CD8-positive, alpha-beta memory T cell (primary cell): Measurements from ENCODE around the gene HAND2. TPM values are rescaled to one million over a fixed set of nuclear protein-coding genes. Genes with fewer than 3 reads are reported as not detected.

ENCODE experiments used
- CTCF ChIA-PET: fragments of 350-600 bp; sonication (Branson Sonifier 250); formaldehyde crosslinking; loops from one replicate; lab custom pipeline; 2021; ENCODE audit warnings: antibody characterized with exemption; lab: Charles Lee
- POLR2A ChIA-PET: fragments of 350-600 bp; sonication (Branson Sonifier 250); formaldehyde crosslinking; loops from one replicate; lab custom pipeline; 2021; ENCODE audit warnings: antibody characterized with exemption; lab: Charles Lee
- DNase-seq, 5 donors: peaks; one replicate each; pipeline versions ENCODE4 v3.0.0 to v3.0.0-alpha.2; 2020 to 2022; ENCODE audit warnings: mixed read lengths in 1 of 5
- H3K27ac ChIP-seq: one replicate; pipeline ENCODE4 v1.7.0; 2013; ENCODE audit warnings: low read depth, mild to moderate bottlenecking, low read length, moderate library complexity
- H3K27me3 ChIP-seq: 2 replicates; pipeline ENCODE4 v1.7.0; 2013; ENCODE audit warnings: low read length, mild to moderate bottlenecking; ENCODE audit not compliant: insufficient read depth, poor library complexity, severe bottlenecking
- H3K36me3 ChIP-seq: 2 replicates; pipeline ENCODE4 v1.7.0; 2013; ENCODE audit warnings: mild to moderate bottlenecking, low read length, moderate library complexity; ENCODE audit not compliant: insufficient read depth
- H3K4me1 ChIP-seq: 2 replicates; pipeline ENCODE4 v1.7.0; 2013; ENCODE audit warnings: mild to moderate bottlenecking, low read length, moderate library complexity; ENCODE audit not compliant: insufficient read depth
- H3K4me3 ChIP-seq: 2 replicates; pipeline ENCODE4 v1.7.0; 2013; ENCODE audit warnings: mild to moderate bottlenecking, low read length
- H3K9me3 ChIP-seq: 2 replicates; pipeline ENCODE4 v1.7.0; 2013; ENCODE audit warnings: mild to moderate bottlenecking, low read length
- H3K27ac Mint-ChIP-seq, 8 donors: one replicate each; pipeline ENCODE4 v1.8.0; 2020 to 2021; ENCODE audit warnings: mixed read lengths in 8 of 8, mild to moderate bottlenecking in 6 of 8, inconsistent platforms in 3 of 8, moderate library complexity in 3 of 8
- H3K27me3 Mint-ChIP-seq, 2 donors: one replicate each; pipeline ENCODE4 v1.8.0; 2020 to 2021; ENCODE audit warnings: mixed read lengths in 2 of 2, mild to moderate bottlenecking in 1 of 2, moderate library complexity in 1 of 2
- H3K36me3 Mint-ChIP-seq, 3 donors: one replicate each; pipeline ENCODE4 v1.8.0; 2020 to 2021; ENCODE audit warnings: mixed read lengths in 3 of 3, inconsistent platforms in 1 of 3, mild to moderate bottlenecking in 1 of 3
- H3K4me1 Mint-ChIP-seq, 3 donors: one replicate each; pipeline ENCODE4 v1.8.0; 2020 to 2021; ENCODE audit warnings: mixed read lengths in 3 of 3, inconsistent platforms in 1 of 3, mild to moderate bottlenecking in 1 of 3
- H3K4me3 Mint-ChIP-seq, 7 donors: one replicate each; pipeline ENCODE4 v1.8.0; 2020 to 2021; ENCODE audit warnings: mixed read lengths in 7 of 7, mild to moderate bottlenecking in 6 of 7, moderate library complexity in 4 of 7, inconsistent platforms in 2 of 7
- H3K9me3 Mint-ChIP-seq, 5 donors: one replicate each; pipeline ENCODE4 v1.8.0; 2020 to 2022; ENCODE audit warnings: mixed read lengths in 5 of 5, mild to moderate bottlenecking in 3 of 5, moderate library complexity in 2 of 5, inconsistent platforms in 1 of 5
- polyA plus RNA-seq: library from polyadenylated mRNA; unstranded; fragments of 300-500 nt; fragmentation: Illumina TruSeq; gene quantifications from one replicate; pipeline ENCODE4 v1.2.3, GENCODE V29; 2021
- total RNA-seq, 2 experiments: library from RNA; stranded (reverse); gene quantifications; one replicate each; pipeline ENCODE4 v1.2.3, GENCODE V29; 2021

Gene HAND2
- total and polyA plus RNA-seq, 3 experiments from 2014 or later, result not detected

DNA sequence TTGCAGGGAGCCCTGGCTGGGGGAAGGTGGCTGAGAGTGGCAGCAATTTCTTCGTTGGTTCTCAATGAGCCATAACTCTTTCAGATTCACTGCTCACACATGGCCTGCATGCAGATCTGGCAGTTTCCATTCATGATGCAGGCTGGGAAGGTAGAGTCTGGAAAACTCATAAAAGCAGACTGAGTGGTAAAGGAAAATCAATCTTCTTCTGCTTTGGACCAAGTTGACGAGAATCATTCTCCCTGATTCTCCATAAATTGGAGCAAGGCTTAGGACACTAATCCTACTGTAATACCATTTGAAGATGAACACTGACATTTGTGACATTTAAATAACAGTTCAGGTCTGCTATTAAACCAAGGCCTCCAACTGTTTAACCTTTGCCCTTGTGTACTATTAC is 35.3 kb upstream of the HAND2 start:
- no peaks in the 10 kb centered on the region for H3K36me3 Mint-ChIP-seq
- CTCF ChIA-PET, result no interaction called here
- Histone ChIP-seq H3K4me1 (no peaks in the 10 kb centered on the region), H3K4me3 (no peak overlapping the region), H3K27me3 (no peaks in the 10 kb centered on the region), H3K9me3 (no peaks in the 10 kb centered on the region), H3K27ac (no peak overlapping the region), H3K36me3 (no peaks in the 10 kb centered on the region)
- no peak for DNase-seq
- peaks cover 2 to 16% of the 10 kb centered on the region in 2 donors for H3K27me3 Mint-ChIP-seq
- no peaks in the 10 kb centered on the region for H3K4me1 Mint-ChIP-seq
- no peak overlapping the region for H3K27ac Mint-ChIP-seq
- H3K9me3 Mint-ChIP-seq, result peaks cover 0 to 2% (median 0%) of the 10 kb centered on the region in 5 donors
- POLR2A ChIA-PET, result no interaction called here
- no peak overlapping the region for H3K4me3 Mint-ChIP-seq

GRCh38 chr4:173564461-173564860 is 34.4 kb upstream of the HAND2 start:
- no peaks in the 10 kb centered on the region for H3K27me3 ChIP-seq
- ChIA-PET CTCF (no interaction called here), POLR2A (no interaction called here)
- no peak overlapping the region for H3K27ac Mint-ChIP-seq
- H3K4me3 ChIP-seq, result no peak overlapping the region
- H3K4me3 Mint-ChIP-seq, result no peak overlapping the region
- no peaks in the 10 kb centered on the region for H3K4me1 ChIP-seq
- DNase-seq, result no peak
- no peaks in the 10 kb centered on the region for H3K36me3 ChIP-seq
- H3K27ac ChIP-seq, result no peak overlapping the region
- H3K36me3 Mint-ChIP-seq, result no peaks in the 10 kb centered on the region
- peaks cover 0 to 2% (median 0%) of the 10 kb centered on the region in 5 donors for H3K9me3 Mint-ChIP-seq
- H3K4me1 Mint-ChIP-seq, result no peaks in the 10 kb centered on the region
- H3K27me3 Mint-ChIP-seq, result peaks cover 2 to 12% of the 10 kb centered on the region in 2 donors
- no peaks in the 10 kb centered on the region for H3K9me3 ChIP-seq

- CTCF ChIA-PET, result interaction anchor here (1.0 kb wide), 1 partner anchor 9 kb away, joined by 3 read pairs; no protein-coding TSS in a partner anchor
- no peaks in the 10 kb centered on the region for H3K4me1 Mint-ChIP-seq
- H3K9me3 Mint-ChIP-seq, result no peaks in the 10 kb centered on the region
- H3K27me3 Mint-ChIP-seq, result peaks cover 2 to 24% of the 10 kb centered on the region in 2 donors
- Histone ChIP-seq H3K4me1 (no peaks in the 10 kb centered on the region), H3K27me3 (no peaks in the 10 kb centered on the region), H3K4me3 (no peak overlapping the region), H3K36me3 (no peaks in the 10 kb centered on the region), H3K27ac (no peak overlapping the region), H3K9me3 (no peaks in the 10 kb centered on the region)
- POLR2A ChIA-PET, result no interaction called here
- no peaks in the 10 kb centered on the region for H3K36me3 Mint-ChIP-seq
- H3K27ac Mint-ChIP-seq, result no peak overlapping the region
- no peak overlapping the region for H3K4me3 Mint-ChIP-seq
- no peak for DNase-seq
Observed at GRCh38 chr4:173560896-173561295, 30.9 kb upstream of the HAND2 start.

- no peak overlapping the region for H3K4me3 ChIP-seq
- Mint-ChIP-seq H3K4me3 (no peak overlapping the region), H3K36me3 (no peaks in the 10 kb centered on the region), H3K9me3 (peaks cover 0 to 5% (median 0%) of the 10 kb centered on the region in 5 donors), H3K27ac (no peak overlapping the region), H3K27me3 (peaks cover 9 to 30% of the 10 kb centered on the region in 2 donors), H3K4me1 (no peaks in the 10 kb centered on the region)
- no peak overlapping the region for H3K27ac ChIP-seq
- H3K4me1 ChIP-seq, result no peaks in the 10 kb centered on the region
- ChIA-PET POLR2A (no interaction called here), CTCF (no interaction called here)
- DNase-seq, result no peak
- H3K36me3 ChIP-seq, result no peaks in the 10 kb centered on the region
- no peaks in the 10 kb centered on the region for H3K9me3 ChIP-seq
- H3K27me3 ChIP-seq, result no peaks in the 10 kb centered on the region
Observed at GRCh38 chr4:173556398-173557131, 26.5 kb upstream of the HAND2 start.

DNA sequence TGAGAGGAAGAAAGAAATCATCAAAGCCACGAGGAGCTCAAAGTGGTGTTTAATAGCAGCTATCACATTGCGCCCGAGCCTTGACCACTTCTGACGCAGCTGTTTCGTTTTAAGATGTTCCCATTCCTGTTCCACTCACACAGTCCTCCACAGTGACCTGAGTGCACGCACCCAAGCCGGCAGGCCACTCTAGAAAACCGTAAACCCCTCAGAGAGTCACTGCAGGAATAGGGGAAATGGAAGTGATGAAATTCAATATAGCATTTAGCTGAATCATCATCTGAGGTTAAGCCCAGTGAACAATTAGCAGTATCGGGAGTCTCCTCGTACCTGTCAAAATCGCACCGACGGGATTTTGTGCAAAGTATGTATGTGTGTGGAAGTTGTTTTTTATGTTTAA is 17.9 kb upstream of the HAND2 start:
- H3K27ac Mint-ChIP-seq, result no peak overlapping the region
- peaks cover 22 to 70% of the 10 kb centered on the region in 2 donors for H3K27me3 Mint-ChIP-seq
- Histone ChIP-seq H3K27ac (no peak overlapping the region), H3K4me3 (no peak overlapping the region), H3K27me3 (no peaks in the 10 kb centered on the region), H3K4me1 (no peaks in the 10 kb centered on the region), H3K36me3 (no peaks in the 10 kb centered on the region), H3K9me3 (no peaks in the 10 kb centered on the region)
- DNase-seq, result no peak
- CTCF ChIA-PET, result no interaction called here
- H3K4me3 Mint-ChIP-seq, result no peak overlapping the region
- H3K4me1 Mint-ChIP-seq, result no peaks in the 10 kb centered on the region
- POLR2A ChIA-PET, result no interaction called here
- no peaks in the 10 kb centered on the region for H3K36me3 Mint-ChIP-seq
- no peaks in the 10 kb centered on the region for H3K9me3 Mint-ChIP-seq

DNA sequence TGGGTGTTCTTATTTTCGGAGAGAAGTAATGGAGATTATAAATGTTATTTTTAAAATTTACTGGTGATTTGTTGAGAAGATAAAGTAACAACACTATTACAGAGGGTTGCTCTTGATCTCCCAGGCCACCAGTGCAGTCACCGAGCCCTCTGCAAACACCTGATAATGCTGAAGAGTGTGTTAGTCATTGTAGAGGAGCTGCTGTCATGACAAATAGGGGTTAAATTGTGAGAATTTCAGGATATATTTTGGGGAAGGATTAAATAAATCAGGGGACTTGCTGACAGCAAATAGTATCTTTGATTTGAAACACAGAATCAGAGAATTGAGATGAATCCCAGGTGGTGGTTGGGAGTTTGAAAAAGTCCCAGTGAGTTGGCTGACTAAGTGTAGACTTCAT is 16.7 kb upstream of the HAND2 start:
- no peak overlapping the region for H3K4me3 Mint-ChIP-seq
- no peak overlapping the region for H3K27ac Mint-ChIP-seq
- H3K27me3 ChIP-seq, result no peaks in the 10 kb centered on the region
- no peaks in the 10 kb centered on the region for H3K9me3 Mint-ChIP-seq
- H3K4me1 Mint-ChIP-seq, result no peaks in the 10 kb centered on the region
- ChIA-PET POLR2A (no interaction called here), CTCF (no interaction called here)
- no peak overlapping the region for H3K27ac ChIP-seq
- no peak overlapping the region for H3K4me3 ChIP-seq
- no peaks in the 10 kb centered on the region for H3K36me3 ChIP-seq
- H3K9me3 ChIP-seq, result no peaks in the 10 kb centered on the region
- H3K4me1 ChIP-seq, result no peaks in the 10 kb centered on the region
- no peaks in the 10 kb centered on the region for H3K36me3 Mint-ChIP-seq
- no peak for DNase-seq
- H3K27me3 Mint-ChIP-seq, result peaks cover 20 to 72% of the 10 kb centered on the region in 2 donors

DNA sequence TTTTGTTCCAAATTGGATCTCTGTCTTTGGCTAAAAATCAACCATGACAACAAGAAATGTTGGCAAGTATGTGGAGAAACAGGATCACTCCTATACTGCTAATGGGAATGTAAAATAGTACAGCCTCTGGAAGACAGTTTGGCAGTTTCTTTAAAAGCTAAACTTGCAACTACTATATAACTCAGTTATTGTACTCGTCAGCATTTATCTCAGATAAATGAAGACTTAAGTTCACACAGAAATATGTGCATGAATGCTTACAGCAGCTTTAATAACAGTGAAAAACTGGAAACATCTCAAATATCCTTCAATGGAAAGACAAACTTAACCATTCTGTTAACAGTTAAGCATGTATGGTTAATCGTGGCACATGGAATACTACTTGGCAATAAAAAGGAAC is 15.4 kb upstream of the HAND2 start:
- Mint-ChIP-seq H3K27me3 (peaks cover 21 to 75% of the 10 kb centered on the region in 2 donors), H3K27ac (no peak overlapping the region)

GRCh38 chr4:173543266-173543665 is 13.2 kb upstream of the HAND2 start:
- Histone ChIP-seq H3K4me3 (no peak overlapping the region), H3K27me3 (peaks cover 25% of the 10 kb centered on the region), H3K27ac (no peak overlapping the region), H3K36me3 (no peaks in the 10 kb centered on the region), H3K4me1 (peaks cover 7% of the 10 kb centered on the region), H3K9me3 (no peaks in the 10 kb centered on the region)
- DNase-seq, result no peak
- H3K36me3 Mint-ChIP-seq, result no peaks in the 10 kb centered on the region
- H3K27me3 Mint-ChIP-seq, result peaks cover 37 to 78% of the 10 kb centered on the region in 2 donors
- H3K4me3 Mint-ChIP-seq, result no peak overlapping the region
- ChIA-PET POLR2A (no interaction called here), CTCF (no interaction called here)
- H3K27ac Mint-ChIP-seq, result no peak overlapping the region
- peaks cover 9 to 14% (median 13%) of the 10 kb centered on the region in 3 donors for H3K4me1 Mint-ChIP-seq
- peaks cover 0 to 4% (median 0%) of the 10 kb centered on the region in 5 donors for H3K9me3 Mint-ChIP-seq

More for the DNA sequence above, 15.4 kb upstream of the HAND2 start:
- POLR2A ChIA-PET, result no interaction called here
- Mint-ChIP-seq H3K4me1 (no peaks in the 10 kb centered on the region), H3K36me3 (no peaks in the 10 kb centered on the region), H3K4me3 (no peak overlapping the region), H3K9me3 (no peaks in the 10 kb centered on the region)
- Histone ChIP-seq H3K27ac (no peak overlapping the region), H3K4me1 (no peaks in the 10 kb centered on the region), H3K9me3 (no peaks in the 10 kb centered on the region), H3K4me3 (no peak overlapping the region), H3K36me3 (no peaks in the 10 kb centered on the region), H3K27me3 (peaks cover 7% of the 10 kb centered on the region)
- no peak for DNase-seq
- CTCF ChIA-PET, result no interaction called here
